ENCODE measurements around the gene FBXO5. TPM values are rescaled to one million over a fixed set of nuclear protein-coding genes. Genes with fewer than 3 reads are reported as not detected.

The FBXO5 gene
- total RNA-seq, 1 donor = 6.5 TPM

DNA sequence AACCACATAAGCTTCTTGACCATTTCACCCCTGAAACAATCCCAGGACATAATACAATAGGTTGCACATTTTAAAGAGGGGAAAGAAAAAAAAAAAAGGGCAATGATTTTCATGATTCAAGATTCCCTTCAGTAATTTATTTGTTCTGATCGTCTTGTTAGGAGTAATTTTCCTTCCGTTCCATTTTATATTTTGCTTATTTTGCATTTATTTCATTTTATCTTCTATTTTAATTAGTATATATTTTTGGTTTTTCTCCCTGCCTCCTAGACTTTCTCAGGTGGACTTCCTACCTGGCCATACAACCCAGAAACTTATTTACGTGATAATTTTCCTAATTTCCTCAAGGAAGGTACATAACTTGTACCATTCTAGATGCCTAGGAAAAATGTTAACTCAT is 32.6 kb downstream of the FBXO5 start:
- peak; percentile 30 for DNase-seq (ENCODE audit: insufficient read length, low spot score, missing footprints)
- Histone ChIP-seq H3K4me1 (ENCODE audit: insufficient read depth, low read length) (peaks cover 9% of the 10 kb centered on the region), H3K4me3 (ENCODE audit: insufficient read depth, low read length) (no peak overlapping the region), H4K20me1 (ENCODE audit: insufficient read depth, low read length) (no peaks in the 10 kb centered on the region), H3K79me2 (ENCODE audit: insufficient read depth, low read length) (no peaks in the 10 kb centered on the region), H2AFZ (ENCODE audit: low read length) (no peak overlapping the region), H3K4me2 (ENCODE audit: insufficient read depth, low read length) (no peak overlapping the region), H3K36me3 (ENCODE audit: insufficient read depth, low read length) (no peaks in the 10 kb centered on the region), H3K9me3 (ENCODE audit: low read depth, low read length) (no peaks in the 10 kb centered on the region), H3K27me3 (ENCODE audit: insufficient read depth, low read length) (no peaks in the 10 kb centered on the region), H3K27ac (ENCODE audit: low read depth, low read length) (no peak overlapping the region)
- TF ChIP-seq, protein P1, sequence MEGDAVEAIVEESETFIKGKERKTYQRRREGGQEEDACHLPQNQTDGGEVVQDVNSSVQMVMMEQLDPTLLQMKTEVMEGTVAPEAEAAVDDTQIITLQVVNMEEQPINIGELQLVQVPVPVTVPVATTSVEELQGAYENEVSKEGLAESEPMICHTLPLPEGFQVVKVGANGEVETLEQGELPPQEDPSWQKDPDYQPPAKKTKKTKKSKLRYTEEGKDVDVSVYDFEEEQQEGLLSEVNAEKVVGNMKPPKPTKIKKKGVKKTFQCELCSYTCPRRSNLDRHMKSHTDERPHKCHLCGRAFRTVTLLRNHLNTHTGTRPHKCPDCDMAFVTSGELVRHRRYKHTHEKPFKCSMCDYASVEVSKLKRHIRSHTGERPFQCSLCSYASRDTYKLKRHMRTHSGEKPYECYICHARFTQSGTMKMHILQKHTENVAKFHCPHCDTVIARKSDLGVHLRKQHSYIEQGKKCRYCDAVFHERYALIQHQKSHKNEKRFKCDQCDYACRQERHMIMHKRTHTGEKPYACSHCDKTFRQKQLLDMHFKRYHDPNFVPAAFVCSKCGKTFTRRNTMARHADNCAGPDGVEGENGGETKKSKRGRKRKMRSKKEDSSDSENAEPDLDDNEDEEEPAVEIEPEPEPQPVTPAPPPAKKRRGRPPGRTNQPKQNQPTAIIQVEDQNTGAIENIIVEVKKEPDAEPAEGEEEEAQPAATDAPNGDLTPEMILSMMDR (IDR thresholded peaks at IDR 0.05; ENCODE audit: extremely low read depth, low read depth, low read length) = no peak

DNA sequence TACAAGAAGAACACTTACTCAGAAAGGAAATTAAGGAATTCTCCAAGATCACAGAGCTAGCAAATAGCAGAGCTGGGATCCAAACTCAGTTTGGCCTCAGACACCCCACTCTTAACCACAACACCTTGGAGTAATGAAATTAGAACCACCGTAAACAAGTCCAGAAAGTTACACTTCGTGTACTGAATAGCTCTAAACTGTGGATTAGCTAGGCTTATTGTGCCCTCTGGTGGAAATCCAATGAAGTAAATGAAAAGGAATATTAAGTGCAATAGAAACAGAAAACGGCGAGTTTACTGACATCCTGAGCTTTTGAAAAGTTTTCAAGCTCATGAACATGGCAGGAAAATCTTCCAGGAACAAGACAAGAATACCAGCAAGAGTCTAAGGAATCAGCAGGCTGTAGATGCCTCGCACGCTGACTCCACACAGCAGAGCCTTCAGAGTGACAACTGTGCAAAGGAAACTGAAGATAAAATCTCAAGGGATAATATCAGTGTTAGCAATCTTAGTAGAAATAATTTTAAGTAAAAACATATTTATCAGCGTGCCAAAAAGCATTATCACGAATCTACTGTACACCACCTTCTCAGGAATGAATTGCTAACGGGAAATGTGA is 34.6 kb downstream of the FBXO5 start:
- DNase-seq (ENCODE audit: insufficient read length, low spot score, missing footprints) = no peak
- Histone ChIP-seq H3K79me2 (ENCODE audit: insufficient read depth, low read length) (no peaks in the 10 kb centered on the region), H2AFZ (ENCODE audit: low read length) (peak overlapping the region; percentile 82), H3K4me2 (ENCODE audit: insufficient read depth, low read length) (peak overlapping the region; percentile 83), H3K9me3 (ENCODE audit: low read depth, low read length) (no peaks in the 10 kb centered on the region), H3K4me3 (ENCODE audit: insufficient read depth, low read length) (peak overlapping the region; percentile 56), H3K36me3 (ENCODE audit: insufficient read depth, low read length) (no peaks in the 10 kb centered on the region), H3K4me1 (ENCODE audit: insufficient read depth, low read length) (peaks cover 9% of the 10 kb centered on the region), H3K27me3 (ENCODE audit: insufficient read depth, low read length) (no peaks in the 10 kb centered on the region), H3K27ac (ENCODE audit: low read depth, low read length) (no peak overlapping the region), H4K20me1 (ENCODE audit: insufficient read depth, low read length) (no peaks in the 10 kb centered on the region)
- TF ChIP-seq, protein P1 (IDR thresholded peaks at IDR 0.05; ENCODE audit: extremely low read depth, low read depth, low read length) = peak; percentile 72

DNA sequence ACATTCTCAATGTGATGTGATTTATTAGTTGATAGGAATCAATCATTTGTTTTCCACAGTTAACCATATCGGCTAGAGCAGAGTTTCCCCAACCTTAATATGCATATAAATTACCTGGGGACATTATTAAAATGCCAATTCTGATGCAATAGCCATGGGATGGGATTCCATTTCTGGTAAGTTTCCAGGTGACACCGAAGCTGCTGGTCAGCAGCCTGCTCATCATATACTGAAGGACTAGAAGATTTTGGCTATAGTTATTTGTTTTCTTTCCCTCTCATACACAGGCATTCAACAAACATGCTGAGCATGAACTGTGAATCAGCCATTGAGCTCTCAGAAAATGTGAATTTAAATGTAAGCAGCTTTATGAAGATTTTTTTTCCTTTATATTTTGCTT is 35.8 kb downstream of the FBXO5 start:
- H3K9me3 ChIP-seq (ENCODE audit: low read depth, low read length) = no peaks in the 10 kb centered on the region
- H3K36me3 ChIP-seq (ENCODE audit: insufficient read depth, low read length) = no peaks in the 10 kb centered on the region
- no peak overlapping the region for H3K4me3 ChIP-seq (ENCODE audit: insufficient read depth, low read length)
- no peak overlapping the region for H3K27ac ChIP-seq (ENCODE audit: low read depth, low read length)
- DNase-seq (ENCODE audit: insufficient read length, low spot score, missing footprints) = no peak
- H3K4me1 ChIP-seq (ENCODE audit: insufficient read depth, low read length) = peaks cover 2% of the 10 kb centered on the region
- H3K27me3 ChIP-seq (ENCODE audit: insufficient read depth, low read length) = no peaks in the 10 kb centered on the region
- no peaks in the 10 kb centered on the region for H4K20me1 ChIP-seq (ENCODE audit: insufficient read depth, low read length)
- TF ChIP-seq, protein P1 (IDR thresholded peaks at IDR 0.05; ENCODE audit: extremely low read depth, low read depth, low read length) = no peak
- no peak overlapping the region for H3K4me2 ChIP-seq (ENCODE audit: insufficient read depth, low read length)
- H2AFZ ChIP-seq (ENCODE audit: low read length) = no peak overlapping the region
- no peaks in the 10 kb centered on the region for H3K79me2 ChIP-seq (ENCODE audit: insufficient read depth, low read length)

DNA sequence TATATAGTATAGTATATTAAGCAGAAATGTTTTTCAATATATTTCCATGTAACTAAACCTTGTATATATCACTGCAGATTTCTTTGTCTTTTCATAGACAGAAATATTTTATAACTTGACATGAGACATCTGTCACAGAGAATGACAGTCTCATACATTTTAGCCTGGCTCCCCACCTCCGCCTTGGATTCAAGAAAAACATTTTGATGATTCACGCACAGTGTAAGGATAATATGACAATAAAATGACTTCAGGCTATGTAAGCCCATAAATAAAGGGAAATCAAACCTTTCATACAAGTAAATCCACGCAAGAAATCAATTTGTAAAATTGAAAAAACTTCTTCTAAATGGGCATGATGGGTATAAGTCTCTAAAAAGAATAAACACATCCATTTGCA is 36.4 kb downstream of the FBXO5 start:
- no peaks in the 10 kb centered on the region for H3K36me3 ChIP-seq (ENCODE audit: insufficient read depth, low read length)
- no peaks in the 10 kb centered on the region for H4K20me1 ChIP-seq (ENCODE audit: insufficient read depth, low read length)
- H3K79me2 ChIP-seq (ENCODE audit: insufficient read depth, low read length) = no peaks in the 10 kb centered on the region
- H3K9me3 ChIP-seq (ENCODE audit: low read depth, low read length) = no peaks in the 10 kb centered on the region
- no peak overlapping the region for H3K4me2 ChIP-seq (ENCODE audit: insufficient read depth, low read length)
- no peaks in the 10 kb centered on the region for H3K4me1 ChIP-seq (ENCODE audit: insufficient read depth, low read length)
- H2AFZ ChIP-seq (ENCODE audit: low read length) = no peak overlapping the region
- no peak overlapping the region for H3K4me3 ChIP-seq (ENCODE audit: insufficient read depth, low read length)
- TF ChIP-seq, protein P1 (IDR thresholded peaks at IDR 0.05; ENCODE audit: extremely low read depth, low read depth, low read length) = no peak
- H3K27ac ChIP-seq (ENCODE audit: low read depth, low read length) = no peak overlapping the region
- no peak for DNase-seq (ENCODE audit: insufficient read length, low spot score, missing footprints)
- no peaks in the 10 kb centered on the region for H3K27me3 ChIP-seq (ENCODE audit: insufficient read depth, low read length)
